LNCAP (cell line): ENCODE data around the gene SIAH3.

ENCODE experiments used
- TF ChIP-seq, protein P1 (sequence below): fragments of 450-650 bp; IDR thresholded peaks from 2 replicates; pipeline ENCODE4 v1.5.1; 2017; ENCODE audit warnings: mild to moderate bottlenecking

SIAH3 gene

DNA sequence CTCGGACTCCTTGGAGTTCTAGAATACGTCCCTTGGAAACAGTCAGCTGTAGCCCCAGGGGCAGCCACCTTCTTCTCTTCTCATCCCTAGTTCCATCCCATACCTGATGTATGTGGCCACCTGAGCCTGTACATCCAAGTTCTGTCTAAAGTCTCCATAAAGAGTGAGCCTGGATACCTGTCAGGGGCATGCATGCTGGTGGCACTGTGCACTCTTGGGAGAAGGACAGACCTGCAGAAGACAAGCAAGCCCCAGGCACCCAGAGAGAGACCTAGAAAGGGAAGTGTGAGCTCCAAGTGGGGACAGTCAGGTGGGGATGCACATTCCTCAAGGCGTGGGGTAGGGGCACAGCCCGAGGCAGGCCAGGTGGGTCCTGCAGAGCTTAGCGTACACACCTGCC lies 21.4 kb downstream of the SIAH3 start:
- TF ChIP-seq, protein P1, sequence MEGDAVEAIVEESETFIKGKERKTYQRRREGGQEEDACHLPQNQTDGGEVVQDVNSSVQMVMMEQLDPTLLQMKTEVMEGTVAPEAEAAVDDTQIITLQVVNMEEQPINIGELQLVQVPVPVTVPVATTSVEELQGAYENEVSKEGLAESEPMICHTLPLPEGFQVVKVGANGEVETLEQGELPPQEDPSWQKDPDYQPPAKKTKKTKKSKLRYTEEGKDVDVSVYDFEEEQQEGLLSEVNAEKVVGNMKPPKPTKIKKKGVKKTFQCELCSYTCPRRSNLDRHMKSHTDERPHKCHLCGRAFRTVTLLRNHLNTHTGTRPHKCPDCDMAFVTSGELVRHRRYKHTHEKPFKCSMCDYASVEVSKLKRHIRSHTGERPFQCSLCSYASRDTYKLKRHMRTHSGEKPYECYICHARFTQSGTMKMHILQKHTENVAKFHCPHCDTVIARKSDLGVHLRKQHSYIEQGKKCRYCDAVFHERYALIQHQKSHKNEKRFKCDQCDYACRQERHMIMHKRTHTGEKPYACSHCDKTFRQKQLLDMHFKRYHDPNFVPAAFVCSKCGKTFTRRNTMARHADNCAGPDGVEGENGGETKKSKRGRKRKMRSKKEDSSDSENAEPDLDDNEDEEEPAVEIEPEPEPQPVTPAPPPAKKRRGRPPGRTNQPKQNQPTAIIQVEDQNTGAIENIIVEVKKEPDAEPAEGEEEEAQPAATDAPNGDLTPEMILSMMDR = no peak

- TF ChIP-seq, protein P1 = no peak
Observed at GRCh38 chr13:45828256-45828968, 23.1 kb downstream of the SIAH3 start.

DNA sequence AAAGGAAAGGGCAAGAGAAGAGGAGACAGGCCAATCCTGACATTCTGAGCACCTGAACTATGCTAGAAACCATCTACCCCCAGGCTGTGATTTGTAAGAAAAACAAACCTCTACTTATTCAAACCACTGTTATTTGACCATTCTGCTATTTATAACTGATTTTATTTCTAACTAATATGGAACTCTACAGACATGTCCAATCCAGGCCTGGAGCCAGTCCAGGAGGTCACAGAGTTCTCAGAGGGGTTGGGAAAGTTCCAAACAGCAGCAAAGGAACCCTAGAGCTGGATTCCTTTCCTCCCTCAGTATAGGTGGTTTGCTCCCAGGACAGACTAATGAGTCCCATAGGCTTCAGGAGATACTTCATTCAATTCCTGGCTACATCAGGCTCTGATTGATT lies 24.2 kb downstream of the SIAH3 start:
- TF ChIP-seq, protein P1 = no peak

DNA sequence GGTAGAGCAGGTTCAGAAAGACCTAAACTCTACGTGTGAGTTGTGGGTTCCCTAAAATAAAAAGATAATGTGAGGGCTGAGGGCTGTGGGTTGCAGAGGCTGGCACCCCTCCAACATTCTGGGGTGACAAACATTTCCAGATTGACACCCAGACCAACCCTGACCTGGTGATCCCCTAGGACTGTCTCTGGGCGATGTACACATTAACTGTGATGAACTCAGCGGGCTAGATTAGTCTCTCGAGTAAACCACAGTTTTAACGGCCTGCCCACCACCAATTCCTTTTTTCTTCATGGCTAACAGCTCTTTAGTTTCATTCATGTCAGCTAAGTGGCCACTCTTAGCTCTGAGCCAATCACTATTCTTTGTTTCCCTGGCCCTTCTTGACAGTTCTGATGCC lies 24.8 kb downstream of the SIAH3 start:
- TF ChIP-seq, protein P1 = no peak

DNA sequence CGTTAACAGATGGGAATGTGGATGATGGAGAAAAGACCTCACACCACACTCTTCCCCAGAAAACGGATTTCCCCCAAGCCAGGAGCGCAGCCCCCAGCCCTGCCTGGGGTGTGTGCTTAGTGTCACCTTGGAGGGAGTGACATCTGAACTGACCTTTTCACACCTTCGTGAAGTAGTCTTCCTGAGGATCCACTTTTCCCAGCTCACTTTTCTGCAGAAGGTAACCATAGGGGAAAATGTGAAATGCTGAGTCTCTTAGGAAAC lies 26.2 kb downstream of the SIAH3 start:
- TF ChIP-seq, protein P1 = no peak

DNA sequence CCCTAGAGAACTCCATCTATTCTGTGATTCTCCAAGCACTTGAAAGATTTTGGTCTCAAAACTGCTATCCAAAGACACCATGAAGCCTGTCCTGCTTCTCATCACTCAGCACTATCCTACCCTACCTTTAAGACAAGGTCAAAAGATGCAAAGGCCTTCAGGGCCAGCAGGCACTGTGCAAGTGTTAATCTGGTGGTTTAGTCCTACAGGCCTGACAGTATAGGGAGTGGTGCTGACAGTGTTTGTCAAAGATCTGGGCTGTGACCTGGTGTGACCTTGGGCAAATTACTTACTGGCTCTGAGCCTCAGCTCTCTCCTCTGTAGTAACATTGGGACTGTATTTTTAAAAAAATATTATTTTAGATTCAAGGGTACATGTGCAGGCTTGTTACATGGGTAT lies 28.0 kb downstream of the SIAH3 start:
- TF ChIP-seq, protein P1 = no peak

DNA sequence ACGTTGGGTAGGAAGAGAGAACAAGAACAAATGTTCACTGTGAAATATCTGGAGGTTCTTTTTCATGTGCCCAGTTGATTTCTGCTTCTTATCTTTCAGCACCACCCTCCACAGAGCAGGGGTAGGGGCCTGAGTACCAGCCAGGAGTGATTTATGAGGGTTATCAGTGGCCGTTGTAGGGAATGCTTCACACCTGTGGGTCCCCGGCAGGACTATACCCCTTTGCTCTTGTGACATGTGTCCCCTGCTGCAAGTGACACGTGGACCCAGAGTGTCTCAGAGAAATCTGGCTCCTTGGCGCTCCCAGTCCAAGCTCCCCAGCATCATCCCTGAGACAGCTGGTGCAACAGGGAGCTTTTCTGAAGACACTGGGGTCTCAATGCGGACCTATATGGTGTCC lies 29.7 kb downstream of the SIAH3 start:
- TF ChIP-seq, protein P1 = no peak
